Neural cell (in vitro differentiated cells): ENCODE data around the gene SH3RF2.
"Not testable (repeated sequence)": the region's sequence is repeated elsewhere in the genome, so short reads cannot be mapped to it uniquely, and the experiment has no call there.

Source experiments
- EP300 ChIP-seq: fragments of 450-650 bp; conservative IDR thresholded peaks from 2 replicates; pipeline ENCODE4 v1.6.1; 2014; ENCODE audit warnings: antibody characterized with exemption, mild to moderate bottlenecking, moderate library complexity; ENCODE audit not compliant: poor library complexity, severe bottlenecking
- EZH2 ChIP-seq: fragments of 200-600, 300-800 bp; shearing (Covaris generic), sonication (generic); IDR thresholded peaks from 2 replicates; pipeline ENCODE4 v1.6.1; 2014; ENCODE audit warnings: antibody characterized with exemption, low read length, borderline replicate concordance, mild to moderate bottlenecking; ENCODE audit not compliant: insufficient read depth, poor library complexity, severe bottlenecking
- MXI1 ChIP-seq: fragments of 450-650 bp; conservative IDR thresholded peaks from 2 replicates; pipeline ENCODE4 v1.6.1; 2014; ENCODE audit warnings: antibody characterized with exemption, mild to moderate bottlenecking; ENCODE audit not compliant: poor library complexity, severe bottlenecking
- POLR2AphosphoS5 ChIP-seq: IDR thresholded peaks from 2 replicates; pipeline ENCODE4 v1.6.1; 2012
- RAD21 ChIP-seq: fragments of 450-650 bp; conservative IDR thresholded peaks from 2 replicates; pipeline ENCODE4 v1.6.1; 2014; ENCODE audit warnings: antibody characterized with exemption, mild to moderate bottlenecking, moderate library complexity
- SMC3 ChIP-seq: fragments of 450-650 bp; conservative IDR thresholded peaks from 2 replicates; pipeline ENCODE4 v1.6.1; 2014; ENCODE audit warnings: antibody characterized with exemption, mild to moderate bottlenecking, moderate library complexity; ENCODE audit not compliant: poor library complexity
- TAF1 ChIP-seq: IDR thresholded peaks from 2 replicates; pipeline ENCODE4 v1.6.1; 2012; ENCODE audit warnings: low read depth
- TF ChIP-seq, protein P1 (sequence below): fragments of 450-650 bp; IDR thresholded peaks from 2 replicates; pipeline ENCODE4 v1.5.1; 2014; ENCODE audit warnings: antibody characterized with exemption, mild to moderate bottlenecking, moderate library complexity; ENCODE audit not compliant: poor library complexity, severe bottlenecking
- TF ChIP-seq, protein P2 (sequence below): IDR thresholded peaks from 2 replicates; pipeline ENCODE4 v1.6.1; 2012; ENCODE audit warnings: borderline replicate concordance

DNA sequence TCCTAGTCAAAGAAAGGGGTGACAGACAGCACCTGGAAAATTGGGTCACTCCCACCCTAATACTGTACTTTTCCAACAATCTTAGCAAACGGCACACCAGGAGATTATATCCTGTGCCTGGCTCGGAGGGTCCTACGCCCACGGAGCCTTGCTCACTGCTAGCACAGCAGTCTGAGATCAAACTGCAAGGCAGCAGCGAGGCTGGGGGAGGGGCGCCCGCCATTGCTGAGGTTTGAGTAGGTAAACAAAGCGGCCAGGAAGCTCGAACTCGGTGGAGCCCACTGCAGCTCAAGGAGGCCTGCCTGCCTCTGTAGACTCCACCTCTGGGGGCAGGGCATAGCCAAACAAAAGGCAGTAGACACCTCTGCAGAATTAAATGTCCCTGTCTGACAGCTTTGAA lies 45.0 kb upstream of the SH3RF2 start:
- TF ChIP-seq, protein P1, sequence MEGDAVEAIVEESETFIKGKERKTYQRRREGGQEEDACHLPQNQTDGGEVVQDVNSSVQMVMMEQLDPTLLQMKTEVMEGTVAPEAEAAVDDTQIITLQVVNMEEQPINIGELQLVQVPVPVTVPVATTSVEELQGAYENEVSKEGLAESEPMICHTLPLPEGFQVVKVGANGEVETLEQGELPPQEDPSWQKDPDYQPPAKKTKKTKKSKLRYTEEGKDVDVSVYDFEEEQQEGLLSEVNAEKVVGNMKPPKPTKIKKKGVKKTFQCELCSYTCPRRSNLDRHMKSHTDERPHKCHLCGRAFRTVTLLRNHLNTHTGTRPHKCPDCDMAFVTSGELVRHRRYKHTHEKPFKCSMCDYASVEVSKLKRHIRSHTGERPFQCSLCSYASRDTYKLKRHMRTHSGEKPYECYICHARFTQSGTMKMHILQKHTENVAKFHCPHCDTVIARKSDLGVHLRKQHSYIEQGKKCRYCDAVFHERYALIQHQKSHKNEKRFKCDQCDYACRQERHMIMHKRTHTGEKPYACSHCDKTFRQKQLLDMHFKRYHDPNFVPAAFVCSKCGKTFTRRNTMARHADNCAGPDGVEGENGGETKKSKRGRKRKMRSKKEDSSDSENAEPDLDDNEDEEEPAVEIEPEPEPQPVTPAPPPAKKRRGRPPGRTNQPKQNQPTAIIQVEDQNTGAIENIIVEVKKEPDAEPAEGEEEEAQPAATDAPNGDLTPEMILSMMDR = not testable (repeated sequence)
- TF ChIP-seq POLR2AphosphoS5, RAD21, SMC3, EZH2, TAF1, EP300, MXI1: not testable (repeated sequence)
- TF ChIP-seq, protein P2, sequence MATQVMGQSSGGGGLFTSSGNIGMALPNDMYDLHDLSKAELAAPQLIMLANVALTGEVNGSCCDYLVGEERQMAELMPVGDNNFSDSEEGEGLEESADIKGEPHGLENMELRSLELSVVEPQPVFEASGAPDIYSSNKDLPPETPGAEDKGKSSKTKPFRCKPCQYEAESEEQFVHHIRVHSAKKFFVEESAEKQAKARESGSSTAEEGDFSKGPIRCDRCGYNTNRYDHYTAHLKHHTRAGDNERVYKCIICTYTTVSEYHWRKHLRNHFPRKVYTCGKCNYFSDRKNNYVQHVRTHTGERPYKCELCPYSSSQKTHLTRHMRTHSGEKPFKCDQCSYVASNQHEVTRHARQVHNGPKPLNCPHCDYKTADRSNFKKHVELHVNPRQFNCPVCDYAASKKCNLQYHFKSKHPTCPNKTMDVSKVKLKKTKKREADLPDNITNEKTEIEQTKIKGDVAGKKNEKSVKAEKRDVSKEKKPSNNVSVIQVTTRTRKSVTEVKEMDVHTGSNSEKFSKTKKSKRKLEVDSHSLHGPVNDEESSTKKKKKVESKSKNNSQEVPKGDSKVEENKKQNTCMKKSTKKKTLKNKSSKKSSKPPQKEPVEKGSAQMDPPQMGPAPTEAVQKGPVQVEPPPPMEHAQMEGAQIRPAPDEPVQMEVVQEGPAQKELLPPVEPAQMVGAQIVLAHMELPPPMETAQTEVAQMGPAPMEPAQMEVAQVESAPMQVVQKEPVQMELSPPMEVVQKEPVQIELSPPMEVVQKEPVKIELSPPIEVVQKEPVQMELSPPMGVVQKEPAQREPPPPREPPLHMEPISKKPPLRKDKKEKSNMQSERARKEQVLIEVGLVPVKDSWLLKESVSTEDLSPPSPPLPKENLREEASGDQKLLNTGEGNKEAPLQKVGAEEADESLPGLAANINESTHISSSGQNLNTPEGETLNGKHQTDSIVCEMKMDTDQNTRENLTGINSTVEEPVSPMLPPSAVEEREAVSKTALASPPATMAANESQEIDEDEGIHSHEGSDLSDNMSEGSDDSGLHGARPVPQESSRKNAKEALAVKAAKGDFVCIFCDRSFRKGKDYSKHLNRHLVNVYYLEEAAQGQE = not testable (repeated sequence)
